GM18498 (cell line): ENCODE measurements around the gene TLL1.

Source experiments
- ATAC-seq: cut with Tn5 transposase; IDR thresholded peaks from one replicate; pipeline ENCODE4 v1.9.1; 2021; ENCODE audit warnings: mild to moderate bottlenecking, moderate library complexity; ENCODE audit not compliant: unreplicated experiment

The TLL1 gene

GRCh38 chr4:166042510-166043055 lies 169.5 kb downstream of the TLL1 start:
- no peak for ATAC-seq

DNA sequence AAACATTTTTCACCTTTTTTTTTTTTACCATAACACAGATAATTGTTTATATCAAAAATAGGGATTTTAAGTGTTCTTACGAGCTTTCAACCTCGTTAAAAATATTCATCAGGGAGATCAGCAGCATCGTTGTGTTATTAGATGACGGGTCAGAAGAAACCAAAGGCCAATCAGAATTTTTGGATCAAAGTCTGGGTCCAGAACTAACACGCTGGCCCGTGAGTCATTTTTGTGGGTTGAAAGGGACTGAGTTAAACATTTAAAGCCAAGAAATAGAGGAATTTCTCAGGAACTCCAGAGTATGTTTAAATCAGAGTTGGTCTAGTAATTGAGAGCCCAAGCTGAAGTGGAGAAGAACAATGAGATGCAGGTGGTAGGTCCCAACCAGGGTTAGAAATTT lies 170.8 kb downstream of the TLL1 start:
- ATAC-seq, result no peak

GRCh38 chr4:166044871-166045270 lies 171.8 kb downstream of the TLL1 start:
- no peak for ATAC-seq

DNA sequence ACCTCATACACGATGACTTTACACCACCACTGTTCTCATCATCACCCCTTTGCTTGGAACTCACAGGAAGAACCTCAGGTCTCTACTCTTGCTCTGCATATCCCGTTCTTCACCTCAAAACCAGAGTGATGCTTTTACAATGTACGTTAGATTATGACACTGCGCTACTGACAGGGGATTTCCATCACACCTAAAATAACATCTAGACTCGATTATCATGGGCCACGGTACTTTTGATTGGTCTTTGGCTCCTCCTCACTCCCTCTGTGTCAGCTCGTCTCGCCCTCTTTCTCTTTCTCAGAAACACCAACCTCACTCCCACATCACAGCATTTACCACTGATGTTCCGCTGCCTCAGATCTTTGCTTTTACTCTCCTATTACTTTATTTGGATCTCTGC lies 172.4 kb downstream of the TLL1 start:
- ATAC-seq, result no peak

- no peak for ATAC-seq
Measured at GRCh38 chr4:166049036-166049435, 176.0 kb downstream of the TLL1 start.

- no peak for ATAC-seq
Measured at GRCh38 chr4:166064721-166065120, 191.7 kb downstream of the TLL1 start.

GRCh38 chr4:166065324-166065723 lies 192.3 kb downstream of the TLL1 start:
- ATAC-seq, result no peak

- no peak for ATAC-seq
Measured at GRCh38 chr4:166066936-166067335, 193.9 kb downstream of the TLL1 start.

DNA sequence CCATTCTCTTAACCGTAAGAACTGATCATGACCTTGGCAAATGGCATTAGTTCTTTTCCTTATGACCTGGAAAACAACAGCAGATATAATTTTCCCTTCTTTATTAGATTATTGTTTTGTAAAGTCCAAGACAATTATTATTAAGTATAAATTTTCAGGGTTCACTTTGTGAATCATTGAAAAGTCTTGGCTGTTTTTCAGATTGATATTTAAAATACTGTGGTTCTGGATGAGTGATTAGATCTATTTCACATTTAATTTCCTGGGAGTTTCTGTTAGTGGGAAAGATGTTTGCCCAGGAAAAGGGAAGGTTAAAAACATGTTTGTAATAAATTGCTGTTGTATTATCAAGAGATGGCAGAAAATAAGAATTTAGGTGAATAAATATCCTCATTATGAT lies 194.9 kb downstream of the TLL1 start:
- no peak for ATAC-seq

DNA sequence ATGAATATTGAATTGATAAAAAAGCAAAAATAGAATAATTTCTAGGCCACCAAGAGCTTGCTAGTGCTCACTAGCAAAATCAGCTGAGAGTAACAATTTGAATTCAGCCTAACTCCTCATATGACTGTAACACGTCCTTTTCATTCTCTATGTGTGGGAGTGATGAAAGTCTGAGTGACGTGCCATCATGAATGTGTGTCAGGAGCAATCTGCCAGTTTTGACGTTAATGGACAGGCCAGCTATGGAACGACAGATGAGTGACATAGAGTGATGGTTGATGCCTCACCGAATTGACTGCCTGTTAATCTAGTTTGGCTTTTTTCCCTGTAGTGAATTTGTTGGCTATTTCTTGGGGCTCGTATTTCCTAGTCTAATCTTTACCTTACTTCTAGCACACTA lies 200.7 kb downstream of the TLL1 start:
- ATAC-seq, result no peak

GRCh38 chr4:166075599-166075998 lies 202.6 kb downstream of the TLL1 start:
- no peak for ATAC-seq

DNA sequence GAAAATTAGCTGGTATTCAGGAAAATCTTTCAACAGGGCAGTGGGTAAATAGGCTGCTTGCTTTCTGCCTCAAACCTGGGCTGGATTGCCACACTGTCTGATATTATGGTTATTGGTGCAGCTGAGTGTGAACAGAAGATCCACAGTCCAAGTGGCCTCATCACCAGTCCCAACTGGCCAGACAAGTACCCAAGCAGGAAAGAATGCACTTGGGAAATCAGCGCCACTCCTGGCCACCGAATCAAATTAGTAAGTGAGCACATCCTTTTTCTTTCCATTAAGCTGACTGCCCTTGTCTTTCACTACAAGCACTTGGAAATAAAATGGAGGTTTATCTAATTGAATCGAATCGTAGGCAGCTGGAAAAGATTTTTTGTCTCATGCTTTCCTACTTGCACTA lies 204.7 kb downstream of the TLL1 start:
- no peak for ATAC-seq

- ATAC-seq, result no peak
Measured at GRCh38 chr4:166078383-166078782, 205.3 kb downstream of the TLL1 start.

- no peak for ATAC-seq
Measured at GRCh38 chr4:166078955-166079354, 205.9 kb downstream of the TLL1 start.

DNA sequence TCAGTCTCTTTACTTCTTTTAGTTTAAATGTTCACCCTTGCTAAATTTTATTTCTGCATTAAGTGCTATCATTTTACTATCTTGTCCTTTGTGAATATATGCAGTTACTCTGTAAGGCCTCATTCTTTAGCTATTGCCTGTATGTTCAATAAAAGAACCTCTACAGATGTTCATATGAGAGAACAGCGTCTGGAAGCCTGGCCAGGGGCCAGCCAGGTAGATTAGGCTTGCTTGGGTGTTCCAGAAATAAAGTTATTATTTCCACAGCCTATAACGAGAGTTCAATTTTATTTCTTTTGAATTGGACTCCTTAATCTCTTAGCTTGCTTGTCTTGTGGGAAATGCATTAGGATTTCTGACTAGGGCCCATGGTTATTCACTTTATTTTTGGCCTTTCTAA lies 214.5 kb downstream of the TLL1 start:
- ATAC-seq, result no peak

DNA sequence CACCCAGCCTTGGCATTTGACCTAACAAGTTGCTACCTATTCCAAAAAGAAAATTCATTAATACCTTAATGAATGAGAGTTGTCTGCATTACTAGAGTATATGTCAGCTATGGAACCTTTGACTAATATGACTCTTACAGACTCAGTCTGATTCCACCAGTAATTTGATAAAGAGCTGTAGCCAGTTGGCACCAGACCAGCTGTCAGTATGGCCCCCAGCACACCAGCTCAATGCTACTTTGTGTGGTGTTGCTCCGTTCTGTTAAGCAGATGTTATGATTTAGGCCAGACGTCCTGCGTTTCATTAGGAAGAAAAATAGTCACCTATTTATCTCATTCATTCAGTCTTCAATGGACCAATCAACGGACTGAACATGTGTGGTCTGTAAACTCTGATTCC lies 215.5 kb downstream of the TLL1 start:
- ATAC-seq, result no peak

DNA sequence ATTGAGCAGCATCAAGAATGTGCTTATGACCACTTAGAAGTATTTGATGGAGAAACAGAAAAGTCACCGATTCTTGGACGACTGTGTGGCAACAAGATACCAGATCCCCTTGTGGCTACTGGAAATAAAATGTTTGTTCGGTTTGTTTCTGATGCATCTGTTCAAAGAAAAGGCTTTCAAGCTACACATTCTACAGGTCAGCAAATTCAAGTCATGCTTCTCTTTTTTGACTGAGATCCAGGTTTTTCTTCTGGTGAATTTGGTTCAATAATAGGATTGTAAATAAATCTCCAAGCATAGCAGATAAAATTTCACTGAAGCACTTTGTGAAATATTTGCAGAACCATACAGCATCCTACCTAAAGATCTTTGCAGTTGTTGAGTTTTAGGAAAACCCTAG lies 218.1 kb downstream of the TLL1 start:
- ATAC-seq, result no peak

GRCh38 chr4:166091912-166092510 lies 219.0 kb downstream of the TLL1 start:
- ATAC-seq, result peak; percentile 80

DNA sequence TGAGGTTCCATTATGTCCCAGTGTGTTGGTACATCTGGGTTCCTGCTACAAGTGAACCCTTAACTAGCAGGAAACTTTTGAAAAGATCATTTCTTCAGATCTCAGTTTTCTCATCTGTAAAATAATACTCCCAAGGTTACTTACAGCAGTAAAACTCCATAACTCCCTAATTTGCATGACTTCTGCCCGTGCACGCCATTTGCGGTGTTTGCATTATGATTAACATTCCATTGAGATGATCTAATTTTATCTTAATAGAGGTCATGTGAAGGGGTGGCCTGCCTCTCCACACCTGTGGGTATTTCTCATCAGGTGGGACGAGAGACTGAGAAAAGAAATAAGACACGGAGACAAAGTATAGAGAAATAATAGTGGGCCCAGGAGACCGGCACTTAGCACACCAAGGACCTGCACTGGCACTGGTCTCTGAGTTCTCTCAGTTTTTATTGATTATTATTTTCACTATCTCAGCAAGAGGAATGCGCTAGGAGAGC lies 219.8 kb downstream of the TLL1 start:
- ATAC-seq, result no peak

DNA sequence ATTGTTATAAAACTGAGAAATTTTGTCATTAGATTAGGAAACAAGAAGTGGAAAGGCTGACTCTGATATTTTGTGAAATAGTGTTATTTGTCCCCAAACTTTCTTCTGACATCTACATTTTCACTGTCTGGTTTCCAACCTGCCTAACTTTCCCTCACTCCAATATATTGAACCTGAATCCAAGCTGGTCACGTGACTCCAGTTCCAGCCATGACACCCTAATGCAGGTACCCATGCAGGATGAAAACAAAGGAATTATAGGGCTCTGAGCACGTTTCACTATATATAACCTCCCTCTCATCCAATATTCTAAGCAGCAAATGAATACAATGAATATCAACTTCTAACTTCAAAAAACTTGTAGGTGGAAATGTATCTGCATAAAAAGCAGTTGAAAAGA lies 231.6 kb downstream of the TLL1 start:
- no peak for ATAC-seq

GRCh38 chr4:166121897-166122296 lies 248.9 kb downstream of the TLL1 start:
- ATAC-seq, result no peak

DNA sequence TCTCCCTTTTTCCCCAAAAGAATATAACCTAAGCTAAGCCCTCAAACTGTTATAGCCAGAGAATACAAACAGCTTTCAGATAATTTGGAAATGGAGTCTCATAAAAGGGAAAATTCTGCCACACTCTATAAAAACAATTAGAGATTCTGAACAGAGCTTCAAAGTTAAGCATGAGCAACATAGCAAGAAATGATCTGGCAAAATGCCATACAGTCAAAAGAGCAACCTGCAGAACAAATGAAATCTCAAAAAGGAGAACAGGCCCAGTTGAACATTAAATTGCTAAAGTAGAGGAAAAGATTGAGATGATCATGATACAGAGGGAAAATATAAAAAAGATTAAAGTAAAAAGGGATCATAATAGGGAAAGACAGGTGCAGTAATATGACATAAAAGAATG lies 250.5 kb downstream of the TLL1 start:
- no peak for ATAC-seq

GRCh38 chr4:166128403-166128802 lies 255.4 kb downstream of the TLL1 start:
- ATAC-seq, result no peak
